GM12872 (cell line): ENCODE measurements around the gene N4BP2.
A peak's percentile ranks its signal among the peaks of the same experiment; 100 is the strongest.

Experiments used
- TF ChIP-seq, protein P1 (sequence below): IDR thresholded peaks from 3 replicates; pipeline ENCODE4 v1.5.1; 2011; ENCODE audit warnings: low read depth, mild to moderate bottlenecking, low read length, moderate library complexity; ENCODE audit not compliant: insufficient read depth

N4BP2 gene

GRCh38 chr4:40149960-40150385 is 93.3 kb downstream of the N4BP2 start:
- TF ChIP-seq, protein P1, sequence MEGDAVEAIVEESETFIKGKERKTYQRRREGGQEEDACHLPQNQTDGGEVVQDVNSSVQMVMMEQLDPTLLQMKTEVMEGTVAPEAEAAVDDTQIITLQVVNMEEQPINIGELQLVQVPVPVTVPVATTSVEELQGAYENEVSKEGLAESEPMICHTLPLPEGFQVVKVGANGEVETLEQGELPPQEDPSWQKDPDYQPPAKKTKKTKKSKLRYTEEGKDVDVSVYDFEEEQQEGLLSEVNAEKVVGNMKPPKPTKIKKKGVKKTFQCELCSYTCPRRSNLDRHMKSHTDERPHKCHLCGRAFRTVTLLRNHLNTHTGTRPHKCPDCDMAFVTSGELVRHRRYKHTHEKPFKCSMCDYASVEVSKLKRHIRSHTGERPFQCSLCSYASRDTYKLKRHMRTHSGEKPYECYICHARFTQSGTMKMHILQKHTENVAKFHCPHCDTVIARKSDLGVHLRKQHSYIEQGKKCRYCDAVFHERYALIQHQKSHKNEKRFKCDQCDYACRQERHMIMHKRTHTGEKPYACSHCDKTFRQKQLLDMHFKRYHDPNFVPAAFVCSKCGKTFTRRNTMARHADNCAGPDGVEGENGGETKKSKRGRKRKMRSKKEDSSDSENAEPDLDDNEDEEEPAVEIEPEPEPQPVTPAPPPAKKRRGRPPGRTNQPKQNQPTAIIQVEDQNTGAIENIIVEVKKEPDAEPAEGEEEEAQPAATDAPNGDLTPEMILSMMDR = peak; percentile 73

DNA sequence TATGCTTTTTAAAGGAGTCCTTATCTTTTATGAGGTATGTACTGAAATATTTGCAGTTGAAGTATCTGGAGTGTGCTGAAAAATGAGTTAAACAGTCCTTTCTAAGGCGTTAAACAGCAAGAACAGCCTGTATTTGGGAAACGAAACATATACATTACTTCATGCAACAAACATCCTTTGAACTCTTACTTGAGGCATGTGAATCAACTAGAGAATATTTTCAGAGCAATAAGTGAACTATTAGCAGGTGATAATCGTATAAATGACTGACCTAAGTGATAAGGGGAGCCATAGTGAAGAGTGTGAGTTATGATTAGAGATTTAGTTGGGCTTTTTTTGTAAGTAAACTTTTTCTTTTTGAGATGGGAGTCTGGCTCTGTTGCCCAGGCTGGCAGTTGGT is 94.3 kb downstream of the N4BP2 start:
- TF ChIP-seq, protein P1 = no peak

DNA sequence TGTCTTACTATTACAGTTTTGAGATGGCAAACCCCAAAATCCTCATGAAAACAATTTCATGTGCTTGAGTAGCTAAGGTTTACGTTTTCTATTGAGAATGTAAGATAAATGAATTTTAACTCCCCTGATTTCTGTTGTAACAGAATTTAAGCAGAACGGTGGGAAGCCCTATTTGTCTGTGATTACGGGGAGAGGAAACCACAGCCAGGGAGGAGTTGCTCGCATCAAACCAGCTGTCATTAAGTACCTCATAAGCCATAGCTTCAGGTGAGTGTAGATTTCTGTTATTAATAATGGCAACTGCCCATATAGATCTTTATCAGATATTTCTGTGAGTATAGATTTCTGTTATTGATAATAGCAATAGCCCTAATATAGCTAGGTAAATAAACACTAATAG is 96.0 kb downstream of the N4BP2 start:
- TF ChIP-seq, protein P1 = no peak

GRCh38 chr4:40157436-40157835 is 100.8 kb downstream of the N4BP2 start:
- TF ChIP-seq, protein P1 = no peak

GRCh38 chr4:40160258-40160657 is 103.6 kb downstream of the N4BP2 start:
- TF ChIP-seq, protein P1 = no peak

DNA sequence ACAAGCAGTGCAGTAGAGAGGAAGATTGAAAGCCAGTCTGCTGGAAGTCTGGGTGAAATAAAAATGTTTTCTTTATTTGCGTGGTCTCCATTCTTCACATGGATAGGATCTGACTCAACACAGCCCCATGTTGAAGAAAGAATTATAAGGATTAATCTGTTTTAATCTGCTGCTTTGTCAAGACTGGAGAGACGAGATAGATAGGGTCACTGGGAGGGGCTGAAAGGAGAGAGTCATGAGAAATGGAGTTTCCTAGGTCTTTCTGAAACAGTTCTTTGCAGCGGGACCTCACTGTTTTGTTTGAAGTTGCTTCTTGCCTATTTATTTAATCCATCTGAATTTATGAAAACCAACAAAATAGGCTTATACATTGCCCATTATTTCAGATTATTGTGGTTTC is 107.8 kb downstream of the N4BP2 start:
- TF ChIP-seq, protein P1 = no peak

DNA sequence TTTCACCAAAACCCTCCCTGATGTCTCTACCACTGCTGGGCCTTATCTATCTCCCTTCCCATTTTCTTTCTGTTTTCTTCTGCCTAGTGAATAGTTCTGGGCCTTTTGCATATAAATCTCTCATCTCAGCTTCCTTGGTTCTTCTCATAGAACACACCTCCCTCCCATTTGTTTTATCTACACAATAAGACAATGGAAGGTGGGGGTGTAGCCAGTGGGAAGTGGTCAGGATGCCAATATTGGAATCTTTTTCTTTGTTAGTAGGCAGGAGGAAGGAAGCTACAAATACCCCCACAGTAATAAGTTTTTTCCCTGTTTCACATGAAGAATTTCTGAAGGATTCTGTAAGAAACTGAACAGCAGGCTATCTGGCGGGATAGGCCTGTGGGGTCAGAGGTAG is 109.3 kb downstream of the N4BP2 start:
- TF ChIP-seq, protein P1 = no peak

GRCh38 chr4:40168070-40168469 is 111.4 kb downstream of the N4BP2 start:
- TF ChIP-seq, protein P1 = no peak
